GM21360 (cell line): ENCODE measurements around the gene TULP4.
"Not testable (repeated sequence)": the region's sequence is repeated elsewhere in the genome, so short reads cannot be mapped to it uniquely, and the experiment has no call there.

ENCODE experiments used
- ATAC-seq: cut with Tn5 transposase; IDR thresholded peaks from one replicate; pipeline ENCODE4 v1.9.1; 2021; ENCODE audit warnings: mild to moderate bottlenecking, moderate library complexity; ENCODE audit not compliant: unreplicated experiment

TULP4 gene

GRCh38 chr6:158521759-158522158 is 209.5 kb downstream of the TULP4 start:
- ATAC-seq: no peak

- no peak for ATAC-seq
Measured at GRCh38 chr6:158522616-158523015, 210.4 kb downstream of the TULP4 start.

GRCh38 chr6:158524311-158524710 is 212.0 kb downstream of the TULP4 start:
- ATAC-seq: no peak

- not testable (repeated sequence) for ATAC-seq
Measured at GRCh38 chr6:158527858-158528257, 215.6 kb downstream of the TULP4 start.

- no peak for ATAC-seq
Measured at GRCh38 chr6:158528826-158529225, 216.6 kb downstream of the TULP4 start.

- ATAC-seq: no peak
Measured at GRCh38 chr6:158529629-158530028, 217.4 kb downstream of the TULP4 start.

GRCh38 chr6:158531566-158531965 is 219.3 kb downstream of the TULP4 start:
- ATAC-seq: no peak

- ATAC-seq: no peak
Measured at GRCh38 chr6:158531970-158532369, 219.7 kb downstream of the TULP4 start.

- ATAC-seq: no peak
Measured at GRCh38 chr6:158536084-158536890, 224.0 kb downstream of the TULP4 start.

- ATAC-seq: no peak
Measured at GRCh38 chr6:158536891-158537798, 224.9 kb downstream of the TULP4 start.

GRCh38 chr6:158538741-158539140 is 226.5 kb downstream of the TULP4 start:
- no peak for ATAC-seq

GRCh38 chr6:158539413-158539812 is 227.1 kb downstream of the TULP4 start:
- ATAC-seq: no peak

GRCh38 chr6:158539881-158540280 is 227.6 kb downstream of the TULP4 start:
- no peak for ATAC-seq

- no peak for ATAC-seq
Measured at GRCh38 chr6:158543606-158544185, 231.4 kb downstream of the TULP4 start.

- no peak for ATAC-seq
Measured at GRCh38 chr6:158544428-158544827, 232.2 kb downstream of the TULP4 start.

GRCh38 chr6:158545043-158545966 is 233.0 kb downstream of the TULP4 start:
- no peak for ATAC-seq

GRCh38 chr6:158548418-158549161 is 236.3 kb downstream of the TULP4 start:
- ATAC-seq: no peak

GRCh38 chr6:158552055-158552795 is 240.0 kb downstream of the TULP4 start:
- no peak for ATAC-seq

GRCh38 chr6:158552796-158553138 is 240.5 kb downstream of the TULP4 start:
- no peak for ATAC-seq
